Measurements from ENCODE around the gene B9D1.

The B9D1 gene

DNA sequence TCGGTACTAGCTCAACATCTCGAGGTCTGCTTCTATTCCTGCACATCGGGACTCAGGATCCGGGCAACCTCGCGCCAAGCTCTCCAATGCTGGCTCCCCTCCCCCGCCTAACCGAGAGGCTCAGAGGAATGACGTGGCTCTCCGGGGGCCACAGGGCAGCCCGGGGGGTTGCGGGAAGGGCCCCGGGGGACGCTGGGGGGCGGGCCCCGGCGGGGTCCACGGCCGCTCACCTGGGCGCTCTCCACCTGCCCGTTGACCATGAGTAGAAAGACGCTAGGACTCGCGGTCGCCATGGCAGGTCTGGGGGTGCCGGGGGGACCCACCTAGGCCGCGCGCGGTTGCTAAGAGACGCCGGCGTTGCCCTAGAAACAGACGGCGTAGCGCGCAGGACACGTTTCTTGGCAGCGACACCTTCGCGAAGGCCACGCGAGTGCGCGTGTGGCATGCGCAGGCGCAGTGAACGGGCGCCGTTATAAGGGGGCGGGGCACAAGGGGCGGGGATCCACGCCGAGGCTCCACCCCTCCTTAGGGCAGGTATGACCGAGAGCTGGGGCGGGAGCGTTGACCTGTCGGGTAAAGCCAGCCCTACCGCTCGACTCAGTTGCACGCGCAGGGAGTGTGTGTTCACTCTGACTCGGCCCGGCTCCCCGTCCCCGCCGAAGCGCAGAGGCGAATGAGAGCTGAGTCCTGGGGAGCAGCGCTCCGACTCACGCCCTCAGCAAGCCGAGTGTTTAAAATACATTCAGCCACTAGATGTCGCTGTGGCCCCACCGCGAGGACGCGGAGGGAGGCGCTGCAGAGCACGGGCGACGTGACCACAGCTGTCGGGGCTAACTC is at the start of gene B9D1:
Gene B9D1, minus strand, starts transcription at position 447 of the 837 bp plus-strand sequence. Its CDS starts 154 bp downstream, at position 293.
- peak within 1 kb of the TSS; percentile 65 to 76 for H3K4me3 ChIP-seq (replicated peaks in 1 of 2; ENCODE audit: low read depth in 2 of 2, low read length in 2 of 2)
- TF ChIP-seq, protein P1, sequence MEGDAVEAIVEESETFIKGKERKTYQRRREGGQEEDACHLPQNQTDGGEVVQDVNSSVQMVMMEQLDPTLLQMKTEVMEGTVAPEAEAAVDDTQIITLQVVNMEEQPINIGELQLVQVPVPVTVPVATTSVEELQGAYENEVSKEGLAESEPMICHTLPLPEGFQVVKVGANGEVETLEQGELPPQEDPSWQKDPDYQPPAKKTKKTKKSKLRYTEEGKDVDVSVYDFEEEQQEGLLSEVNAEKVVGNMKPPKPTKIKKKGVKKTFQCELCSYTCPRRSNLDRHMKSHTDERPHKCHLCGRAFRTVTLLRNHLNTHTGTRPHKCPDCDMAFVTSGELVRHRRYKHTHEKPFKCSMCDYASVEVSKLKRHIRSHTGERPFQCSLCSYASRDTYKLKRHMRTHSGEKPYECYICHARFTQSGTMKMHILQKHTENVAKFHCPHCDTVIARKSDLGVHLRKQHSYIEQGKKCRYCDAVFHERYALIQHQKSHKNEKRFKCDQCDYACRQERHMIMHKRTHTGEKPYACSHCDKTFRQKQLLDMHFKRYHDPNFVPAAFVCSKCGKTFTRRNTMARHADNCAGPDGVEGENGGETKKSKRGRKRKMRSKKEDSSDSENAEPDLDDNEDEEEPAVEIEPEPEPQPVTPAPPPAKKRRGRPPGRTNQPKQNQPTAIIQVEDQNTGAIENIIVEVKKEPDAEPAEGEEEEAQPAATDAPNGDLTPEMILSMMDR (IDR thresholded peaks at IDR 0.05; ENCODE audit: low read depth, low read length) = peak; percentile 84

GRCh38 chr17:19411631-19412030 is 49.1 kb upstream of the B9D1 start:
- DNase-seq (ENCODE audit: low read depth in 2 of 2) = no peak
- no peak overlapping the region for H3K4me3 ChIP-seq (replicated peaks in 1 of 2; ENCODE audit: low read depth in 2 of 2, low read length in 2 of 2)
- TF ChIP-seq, protein P1 (IDR thresholded peaks at IDR 0.05; ENCODE audit: low read depth, low read length) = no peak

More for the DNA sequence above, at the start of gene B9D1:
- peak; percentile 93 to 96 for DNase-seq (ENCODE audit: low read depth in 2 of 2)

DNA sequence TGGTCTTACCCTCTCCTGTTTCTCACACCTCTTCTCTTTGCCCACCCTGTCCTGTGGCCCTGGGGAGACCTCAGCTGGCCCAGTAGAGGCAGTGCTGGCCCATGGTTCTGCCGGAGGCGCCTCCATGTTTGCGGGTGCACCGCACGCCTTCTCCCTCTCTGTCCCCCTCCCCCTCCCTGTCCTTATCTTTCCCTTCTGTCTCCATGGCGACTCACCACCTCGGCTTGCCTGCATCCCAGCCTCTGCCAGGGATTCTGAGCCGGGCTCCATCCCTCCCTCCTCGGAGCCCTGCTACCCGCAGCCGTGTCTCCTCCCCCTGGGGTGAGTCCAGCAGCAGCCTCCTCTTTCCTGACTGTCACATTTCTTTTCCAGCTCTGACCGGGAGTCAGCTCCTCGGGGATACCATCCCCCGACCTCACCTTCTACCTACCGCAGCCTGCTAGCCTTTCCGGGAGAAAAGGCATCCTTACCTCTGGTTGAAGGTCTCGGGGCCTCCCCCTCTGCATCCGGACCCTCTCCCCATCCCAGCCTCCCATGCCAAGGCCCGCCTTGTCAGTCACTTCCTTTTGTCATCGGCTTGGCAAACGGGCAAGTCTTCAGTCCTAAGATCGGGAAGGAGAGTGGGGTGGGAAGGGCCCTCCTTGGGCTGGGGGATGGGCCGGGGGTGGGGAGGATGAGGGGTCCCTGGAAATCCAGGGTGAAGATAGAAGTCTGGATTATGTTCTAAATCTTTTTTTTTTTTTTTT is 48.5 kb upstream of the B9D1 start, which contains the start of gene RNF112:
Gene RNF112, plus strand, starts transcription at position 358 of the 746 bp plus-strand sequence. Its CDS starts 177 bp downstream, at position 535.
- DNase-seq (ENCODE audit: low read depth in 2 of 2) = peak; percentile 11 to 71
- TF ChIP-seq, protein P1 (IDR thresholded peaks at IDR 0.05; ENCODE audit: low read depth, low read length) = no peak
- H3K4me3 ChIP-seq (replicated peaks in 1 of 2; ENCODE audit: low read depth in 2 of 2, low read length in 2 of 2) = peak within 1 kb of the TSS; percentile 24 to 27

GRCh38 chr17:19410091-19410490 is 47.6 kb upstream of the B9D1 start:
- TF ChIP-seq, protein P1 (IDR thresholded peaks at IDR 0.05; ENCODE audit: low read depth, low read length) = no peak
- no peak overlapping the region for H3K4me3 ChIP-seq (replicated peaks in 1 of 2; ENCODE audit: low read depth in 2 of 2, low read length in 2 of 2)
- DNase-seq (ENCODE audit: low read depth in 2 of 2) = no peak

- TF ChIP-seq, protein P1 (IDR thresholded peaks at IDR 0.05; ENCODE audit: low read depth, low read length) = no peak
- H3K4me3 ChIP-seq (replicated peaks in 1 of 2; ENCODE audit: low read depth in 2 of 2, low read length in 2 of 2) = no peak overlapping the region
- peak; percentile 44 to 61 for DNase-seq (ENCODE audit: low read depth in 2 of 2)
Measured at GRCh38 chr17:19409509-19409908, 47.0 kb upstream of the B9D1 start.

DNA sequence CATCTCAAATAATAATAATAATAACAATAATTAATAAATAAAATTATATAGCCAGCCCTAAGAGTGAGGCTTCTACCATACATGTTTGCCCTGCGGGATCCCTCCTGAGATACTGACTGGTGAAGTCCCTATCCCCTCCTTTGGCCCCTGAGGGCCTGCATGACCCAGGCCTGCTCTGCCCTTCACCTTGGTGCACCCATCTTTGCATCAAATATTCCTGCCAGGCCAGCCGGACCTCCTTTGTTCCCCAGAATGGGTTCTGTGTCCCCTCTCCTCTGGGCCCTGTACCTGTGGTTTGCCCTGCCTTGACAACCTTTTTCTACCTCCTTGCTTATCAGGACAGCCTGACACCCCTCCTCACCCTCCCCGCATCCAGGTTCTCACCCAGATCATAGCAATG is 46.5 kb upstream of the B9D1 start:
- no peak for DNase-seq (ENCODE audit: low read depth in 2 of 2)
- TF ChIP-seq, protein P1 (IDR thresholded peaks at IDR 0.05; ENCODE audit: low read depth, low read length) = no peak
- H3K4me3 ChIP-seq (replicated peaks in 1 of 2; ENCODE audit: low read depth in 2 of 2, low read length in 2 of 2) = no peak overlapping the region

Data from cardiac fibroblast (primary cell).